Smooth muscle cell (in vitro differentiated cells): Measurements from ENCODE around the gene GALNS. TPM values are rescaled to one million over a fixed set of nuclear protein-coding genes. Genes with fewer than 3 reads are reported as not detected.

Experiments
- DNase-seq: peaks from one replicate; lab custom pipeline; 2025; ENCODE audit not compliant: unreplicated experiment; lab: John Stamatoyannopoulos, UW
- H2AFZ ChIP-seq: fragments of 200-600 bp; sonication (generic); 2 replicates; pipeline ENCODE4 v1.6.0; 2016; ENCODE audit warnings: antibody characterized with exemption, low read depth, mild to moderate bottlenecking
- H3F3A ChIP-seq: fragments of 200-600 bp; sonication (generic); 2 replicates; pipeline ENCODE4 v1.6.0; 2017; ENCODE audit warnings: antibody characterized with exemption, low read depth
- H3K27ac ChIP-seq: fragments of 200-600 bp; sonication (generic); 2 replicates; pipeline ENCODE4 v1.5.1; 2016; ENCODE audit warnings: low read depth, mild to moderate bottlenecking
- H3K27me3 ChIP-seq: fragments of 200-600 bp; sonication (generic); 2 replicates; pipeline ENCODE4 v1.6.1; 2016; ENCODE audit warnings: low read depth, mild to moderate bottlenecking
- H3K36me3 ChIP-seq: fragments of 200-600 bp; sonication (generic); 2 replicates; pipeline ENCODE4 v1.5.1; 2016; ENCODE audit warnings: low read depth
- H3K4me1 ChIP-seq: fragments of 200-600 bp; sonication (generic); 2 replicates; pipeline ENCODE4 v1.5.1; 2016; ENCODE audit warnings: low read depth
- H3K4me2 ChIP-seq: fragments of 200-600 bp; sonication (generic); 2 replicates; pipeline ENCODE4 v1.6.0; 2016; ENCODE audit warnings: mild to moderate bottlenecking
- H3K4me3 ChIP-seq: fragments of 200-600 bp; sonication (generic); 2 replicates; pipeline ENCODE4 v1.5.1; 2016; ENCODE audit warnings: mild to moderate bottlenecking
- H3K79me2 ChIP-seq: fragments of 200-600 bp; sonication (generic); 2 replicates; pipeline ENCODE4 v1.6.0; 2016; ENCODE audit warnings: low read depth, mild to moderate bottlenecking
- H3K9ac ChIP-seq: fragments of 200-600 bp; sonication (generic); 2 replicates; pipeline ENCODE4 v1.6.0; 2016; ENCODE audit warnings: low read depth
- H3K9me3 ChIP-seq: fragments of 200-600 bp; sonication (generic); replicated peaks from 2 replicates; pipeline ENCODE4 v1.5.1; 2016; ENCODE audit warnings: low read depth
- H4K20me1 ChIP-seq: fragments of 200-600 bp; sonication (generic); 2 replicates; pipeline ENCODE4 v1.6.0; 2016; ENCODE audit warnings: low read depth
- CTCF ChIP-seq: fragments of 200-600 bp; sonication (generic); IDR thresholded peaks from 2 replicates; pipeline ENCODE4 v1.5.1; 2017; ENCODE audit warnings: borderline replicate concordance, mild to moderate bottlenecking, antibody characterized with exemption; ENCODE audit not compliant: insufficient read depth, poor library complexity, severe bottlenecking
- WGBS: methylation state at CpG from one replicate; pipeline ENCODE4 v1.1.7; 2016; ENCODE audit warnings: low lambda C conversion rate; 5-methylcytosine and 5-hydroxymethylcytosine counted together
- polyA plus RNA-seq: library from polyadenylated mRNA; unstranded; fragments of >200 nt; fragmentation: Nextera tagmentation; extraction: Ambion mirVana; gene quantifications from 2 replicates; pipeline ENCODE4 v1.2.1, GENCODE V29; 2016
- total RNA-seq: library from RNA; depleted of rRNA; stranded (reverse); fragments of >200 nt; gene quantifications from 2 replicates; pipeline ENCODE4 v1.2.3, GENCODE V29; 2014

GALNS gene
- total and polyA plus RNA-seq, 2 experiments from 2014 or later = 20.8 to 21.3 TPM

- no peak for DNase-seq
- no peaks in the 10 kb centered on the region for H3K79me2 ChIP-seq
- no peaks in the 10 kb centered on the region for H3K9me3 ChIP-seq
- no peaks in the 10 kb centered on the region for H3K27me3 ChIP-seq
- H3K4me3 ChIP-seq = no peak overlapping the region
- whole genome bisulfite sequencing = 97% methylated on average over 15 of the region's 15 CpGs
- no peaks in the 10 kb centered on the region for H3K4me1 ChIP-seq
- no peak overlapping the region for H2AFZ ChIP-seq
- H4K20me1 ChIP-seq = peaks cover 32% of the 10 kb centered on the region
- TF ChIP-seq CTCF = no peak
- H3F3A ChIP-seq = no peaks in the 10 kb centered on the region
- H3K36me3 ChIP-seq = no peaks in the 10 kb centered on the region
- no peak overlapping the region for H3K4me2 ChIP-seq
- H3K27ac ChIP-seq = no peak overlapping the region
- H3K9ac ChIP-seq = no peak overlapping the region
Measured at GRCh38 chr16:88842308-88842756, 14.4 kb downstream of the GALNS start.

- Histone ChIP-seq H3K79me2 (no peaks in the 10 kb centered on the region), H3K36me3 (no peaks in the 10 kb centered on the region), H3K27ac (no peak overlapping the region), H4K20me1 (peaks cover 26% of the 10 kb centered on the region), H3K27me3 (no peaks in the 10 kb centered on the region), H3K4me2 (no peak overlapping the region), H3K9me3 (no peaks in the 10 kb centered on the region), H3K4me3 (no peak overlapping the region), H3F3A (no peaks in the 10 kb centered on the region), H2AFZ (no peak overlapping the region), H3K9ac (no peak overlapping the region), H3K4me1 (no peaks in the 10 kb centered on the region)
- no peak for TF ChIP-seq CTCF
- no peak for DNase-seq
- WGBS = 95% methylated on average over 39 of the region's 40 CpGs
Measured at GRCh38 chr16:88841521-88842307, 15.0 kb downstream of the GALNS start.

- H3K4me3 ChIP-seq = no peak overlapping the region
- 97% methylated on average over 26 of the region's 30 CpGs for WGBS
- H4K20me1 ChIP-seq = peaks cover 19% of the 10 kb centered on the region
- no peaks in the 10 kb centered on the region for H3K4me1 ChIP-seq
- H3K27ac ChIP-seq = no peak overlapping the region
- H3K36me3 ChIP-seq = no peaks in the 10 kb centered on the region
- no peaks in the 10 kb centered on the region for H3K9me3 ChIP-seq
- no peak for DNase-seq
- no peaks in the 10 kb centered on the region for H3K79me2 ChIP-seq
- no peak overlapping the region for H3K9ac ChIP-seq
- no peak overlapping the region for H3K4me2 ChIP-seq
- no peak for TF ChIP-seq CTCF
- H3F3A ChIP-seq = no peaks in the 10 kb centered on the region
- H3K27me3 ChIP-seq = no peaks in the 10 kb centered on the region
- no peak overlapping the region for H2AFZ ChIP-seq
Measured at GRCh38 chr16:88840600-88841215, 16.0 kb downstream of the GALNS start.
